ENCODE measurements around the gene PRKCE.

PRKCE gene

DNA sequence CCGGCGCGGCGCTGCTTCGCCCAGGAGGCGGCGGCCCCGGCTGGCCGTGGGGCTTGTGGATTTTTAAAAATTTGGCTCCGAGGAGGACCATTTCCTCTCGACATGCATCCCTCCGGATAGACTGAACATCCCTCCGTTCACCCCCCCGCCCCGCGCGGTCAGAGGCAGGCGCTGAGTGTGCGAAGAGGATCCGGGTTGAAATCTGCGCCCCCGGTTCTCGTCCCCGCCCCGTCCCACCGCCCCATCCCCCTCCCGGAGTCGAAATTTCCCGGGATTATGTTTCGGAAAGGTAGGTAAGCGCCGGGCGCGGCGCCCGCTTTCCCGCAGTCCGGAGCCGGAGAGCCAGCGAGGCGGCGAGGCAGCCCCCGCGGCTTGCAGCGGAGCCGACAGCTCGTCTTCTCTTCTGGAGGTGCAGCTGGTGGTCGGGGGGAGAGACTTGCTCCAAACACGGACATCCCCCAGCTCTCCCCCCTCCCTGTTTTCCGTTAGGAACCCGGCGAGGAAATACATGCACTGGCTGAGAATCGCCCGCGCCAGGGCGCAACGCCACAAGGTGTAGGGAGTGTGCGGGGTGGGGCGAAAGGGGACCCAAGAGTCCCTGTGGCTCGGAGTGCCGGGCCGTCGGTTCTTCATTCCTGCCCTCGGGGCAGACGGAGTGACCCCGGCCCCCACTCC is at the start of gene PRKCE:
Gene PRKCE, plus strand, starts transcription at position 261 of the 675 bp plus-strand sequence.
- H3K4me3 ChIP-seq (ENCODE audit: low read depth, low read length) = peak within 1 kb of the TSS; percentile 76
- no peak for DNase-seq (ENCODE audit: low read depth)
- TF ChIP-seq, protein P1, sequence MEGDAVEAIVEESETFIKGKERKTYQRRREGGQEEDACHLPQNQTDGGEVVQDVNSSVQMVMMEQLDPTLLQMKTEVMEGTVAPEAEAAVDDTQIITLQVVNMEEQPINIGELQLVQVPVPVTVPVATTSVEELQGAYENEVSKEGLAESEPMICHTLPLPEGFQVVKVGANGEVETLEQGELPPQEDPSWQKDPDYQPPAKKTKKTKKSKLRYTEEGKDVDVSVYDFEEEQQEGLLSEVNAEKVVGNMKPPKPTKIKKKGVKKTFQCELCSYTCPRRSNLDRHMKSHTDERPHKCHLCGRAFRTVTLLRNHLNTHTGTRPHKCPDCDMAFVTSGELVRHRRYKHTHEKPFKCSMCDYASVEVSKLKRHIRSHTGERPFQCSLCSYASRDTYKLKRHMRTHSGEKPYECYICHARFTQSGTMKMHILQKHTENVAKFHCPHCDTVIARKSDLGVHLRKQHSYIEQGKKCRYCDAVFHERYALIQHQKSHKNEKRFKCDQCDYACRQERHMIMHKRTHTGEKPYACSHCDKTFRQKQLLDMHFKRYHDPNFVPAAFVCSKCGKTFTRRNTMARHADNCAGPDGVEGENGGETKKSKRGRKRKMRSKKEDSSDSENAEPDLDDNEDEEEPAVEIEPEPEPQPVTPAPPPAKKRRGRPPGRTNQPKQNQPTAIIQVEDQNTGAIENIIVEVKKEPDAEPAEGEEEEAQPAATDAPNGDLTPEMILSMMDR (IDR thresholded peaks at IDR 0.05; ENCODE audit: low read depth, low read length, missing control alignments) = no peak

DNA sequence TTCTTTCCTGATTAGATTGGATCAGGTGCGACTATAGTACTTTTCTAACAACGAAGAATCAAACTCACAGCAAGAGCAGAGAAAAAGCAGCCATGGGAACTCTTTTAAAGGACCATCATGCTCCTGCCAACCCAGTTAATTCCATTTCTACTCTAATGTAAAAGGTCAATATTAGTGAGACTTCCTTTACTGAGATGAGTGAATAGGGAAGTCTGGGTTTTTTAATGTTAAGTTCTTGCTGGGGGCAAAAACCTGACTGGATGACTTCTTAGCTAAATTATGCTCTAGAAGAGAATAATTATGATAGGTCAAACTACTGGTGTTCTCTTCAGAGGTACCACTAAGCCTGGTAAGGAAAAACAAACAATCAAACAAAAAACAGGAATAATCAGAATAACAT is 48.9 kb upstream of the PRKCE start:
- TF ChIP-seq, protein P1 (IDR thresholded peaks at IDR 0.05; ENCODE audit: low read depth, low read length, missing control alignments) = no peak
- no peak for DNase-seq (ENCODE audit: low read depth)
- no peak overlapping the region for H3K4me3 ChIP-seq (ENCODE audit: low read depth, low read length)

- H3K4me3 ChIP-seq (ENCODE audit: low read depth, low read length) = no peak overlapping the region
- TF ChIP-seq, protein P1 (IDR thresholded peaks at IDR 0.05; ENCODE audit: low read depth, low read length, missing control alignments) = no peak
- no peak for DNase-seq (ENCODE audit: low read depth)
Observed at GRCh38 chr2:45605116-45605515, 46.4 kb upstream of the PRKCE start.

DNA sequence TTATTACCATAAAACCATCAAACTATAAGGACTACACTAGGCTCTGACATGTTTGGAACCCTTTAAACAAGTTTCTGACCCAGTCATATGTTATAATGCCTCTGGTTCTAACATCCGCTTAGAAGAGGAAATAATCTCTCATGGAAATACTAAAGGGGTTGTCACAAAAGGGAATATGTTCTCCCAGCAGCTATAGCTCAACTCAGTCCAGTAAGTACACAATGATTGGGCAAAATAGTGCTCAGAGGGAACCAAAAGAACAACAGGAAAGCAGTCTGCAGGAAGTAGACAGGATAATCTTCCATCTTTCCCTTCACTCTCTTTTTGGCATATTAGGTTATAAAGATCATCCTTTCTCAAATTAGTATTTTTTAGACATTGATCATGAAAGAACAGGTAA is 44.7 kb upstream of the PRKCE start:
- H3K4me3 ChIP-seq (ENCODE audit: low read depth, low read length) = no peak overlapping the region
- DNase-seq (ENCODE audit: low read depth) = no peak
- TF ChIP-seq, protein P1 (IDR thresholded peaks at IDR 0.05; ENCODE audit: low read depth, low read length, missing control alignments) = no peak

DNA sequence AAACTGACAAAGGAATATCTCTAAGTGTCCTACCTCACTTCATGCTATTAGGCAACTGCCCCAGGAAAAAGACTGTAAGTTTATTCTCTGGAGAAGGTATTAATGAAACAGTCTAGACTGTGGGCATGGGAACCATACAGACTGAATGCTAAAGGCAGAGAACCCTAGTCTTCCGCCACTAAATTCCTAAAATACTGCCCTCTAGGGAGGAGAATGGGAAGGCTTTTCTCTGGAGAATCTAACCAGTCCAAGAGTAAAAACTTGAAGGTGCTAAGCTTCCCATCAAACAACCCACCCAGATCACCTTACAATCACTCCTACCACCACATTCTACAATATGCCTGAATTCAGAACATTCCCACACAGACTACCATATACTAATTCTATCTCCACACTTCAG is 43.8 kb upstream of the PRKCE start:
- no peak for DNase-seq (ENCODE audit: low read depth)

GRCh38 chr2:45610281-45611019 is 41.0 kb upstream of the PRKCE start:
- DNase-seq (ENCODE audit: low read depth) = no peak
- TF ChIP-seq, protein P1 (IDR thresholded peaks at IDR 0.05; ENCODE audit: low read depth, low read length, missing control alignments) = peak; percentile 9

More for the DNA sequence above, 43.8 kb upstream of the PRKCE start:
- TF ChIP-seq, protein P1 (IDR thresholded peaks at IDR 0.05; ENCODE audit: low read depth, low read length, missing control alignments) = peak; percentile 24
- no peak overlapping the region for H3K4me3 ChIP-seq (ENCODE audit: low read depth, low read length)

More at GRCh38 chr2:45610281-45611019, 41.0 kb upstream of the PRKCE start:
- peak overlapping the region; percentile 83 for H3K4me3 ChIP-seq (ENCODE audit: low read depth, low read length)
